Stimulated activated CD8-positive, alpha-beta memory T cell treated with anti-CD3 and anti-CD28 coated beads, Interleukin-15, amount 100 ng/mL, for 24 hours (primary cell): ENCODE data around the gene KEAP1.

ENCODE experiments used
- DNase-seq: peaks from one replicate; pipeline ENCODE4 v3.0.0-alpha.2; 2020; ENCODE audit warnings: low read depth

Gene KEAP1

DNA sequence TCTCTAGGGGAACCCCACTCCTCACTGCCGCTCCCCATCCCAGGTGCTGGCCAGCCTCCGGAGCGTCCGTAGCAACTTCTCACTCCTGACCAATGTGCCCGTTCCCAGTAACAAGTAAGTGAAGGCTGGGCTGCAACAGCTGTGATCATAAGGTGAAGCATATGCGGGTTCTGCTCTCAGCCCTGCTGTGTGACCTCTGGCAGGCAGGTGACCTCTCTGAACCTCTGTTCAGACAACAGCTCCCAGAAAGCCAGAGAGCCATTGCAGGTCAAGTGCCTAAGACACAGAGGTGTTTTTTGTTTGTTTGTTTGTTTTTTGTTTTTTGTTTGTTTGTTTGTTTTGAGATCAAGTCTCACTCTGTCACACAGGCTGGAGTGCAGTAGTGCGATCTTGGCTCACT, 54.1 kb downstream of the KEAP1 start:
- DNase-seq, result no peak

GRCh38 chr19:10442698-10443097, 60.5 kb downstream of the KEAP1 start:
- DNase-seq, result no peak

- no peak for DNase-seq
These were observed 63.6 kb downstream of the KEAP1 start for GRCh38 chr19:10439588-10439987.
